ENCODE data around the gene MAPK1IP1L. TPM values are rescaled to one million over a fixed set of nuclear protein-coding genes. Genes with fewer than 3 reads are reported as not detected.
A peak's percentile ranks its signal among the peaks of the same experiment; 100 is the strongest.

Gene MAPK1IP1L
- total and polyA plus RNA-seq, 2 of the 8 experiments (the other 6 are each of a cell fraction or from before 2014, with no cell fraction given): 111 to 228 TPM

DNA sequence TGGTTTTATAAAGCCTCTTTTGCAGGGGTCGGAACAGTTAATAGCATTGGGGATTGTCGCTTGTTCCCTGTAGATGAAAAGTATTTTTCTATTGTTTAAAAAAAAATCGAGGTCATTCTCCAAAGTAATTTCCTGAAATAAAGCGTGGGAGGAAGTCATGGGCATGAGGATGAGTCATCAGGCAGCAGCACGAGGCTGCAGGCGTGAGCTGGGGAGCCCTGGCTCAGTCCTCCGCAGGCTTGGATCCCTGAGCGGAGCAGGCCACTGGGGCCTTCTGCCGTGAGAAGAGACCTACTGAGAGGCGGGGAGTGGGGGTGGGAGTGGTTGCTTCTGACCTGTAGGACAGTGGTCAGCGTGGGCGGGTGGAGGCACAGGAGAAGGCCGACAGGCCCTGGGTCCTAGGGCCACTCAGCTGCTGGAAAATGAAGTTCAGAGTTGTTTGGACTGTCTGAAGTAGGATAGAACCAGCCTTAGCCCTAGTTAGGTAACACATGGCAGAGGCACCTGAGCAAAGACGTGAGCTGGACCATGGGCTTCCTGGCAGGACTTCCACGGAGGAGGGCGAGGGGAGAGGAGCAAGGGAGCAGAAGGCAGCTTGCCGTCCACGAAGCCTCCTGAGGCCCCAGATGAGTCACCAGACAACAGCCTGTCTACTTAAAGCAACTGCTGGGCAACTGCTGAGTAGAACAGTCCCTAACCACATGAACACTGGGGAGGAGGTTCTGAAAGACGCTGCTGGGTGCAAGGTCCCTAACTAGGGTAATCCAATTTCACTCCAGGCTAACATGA, 56.5 kb downstream of the MAPK1IP1L start:
- peaks cover 8 to 21% (median 16%) of the 10 kb centered on the region in 4 experiments; a peak in 6 of 7 replicates for H3K4me1 ChIP-seq (replicated peaks in 1 of 4; ENCODE audit: control insufficient read depth in 3 of 4, insufficient read depth in 4 of 4, low read length in 3 of 4)
- H3K27me3 ChIP-seq (replicated peaks in 1 of 4; ENCODE audit: control insufficient read depth in 3 of 4, extremely low read depth in 1 of 4, insufficient read depth in 3 of 4, low read length in 3 of 4): no peaks in the 10 kb centered on the region
- H3K56ac ChIP-seq (replicated peaks; ENCODE audit: insufficient read length, low read depth, low read length): peak overlapping the region; percentile 32
- no peak overlapping the region for H3K4me3 ChIP-seq (ENCODE audit: extremely low read depth in 1 of 4, insufficient read depth in 2 of 4, low read depth in 3 of 4, low read length in 4 of 4)
- CTCF ChIA-PET (ENCODE audit: partially characterized antibody): interaction anchor here (1.0 to 1.8 kb wide), 3 partner anchors 10 to 30 kb away, joined by 3 to 6 read pairs (median 4); no protein-coding TSS in a partner anchor
- H4K91ac ChIP-seq (replicated peaks; ENCODE audit: insufficient read length, low read length): no peak overlapping the region
- no peak overlapping the region for H2BK120ac ChIP-seq (replicated peaks; ENCODE audit: low read depth, low read length)
- H4K5ac ChIP-seq (ENCODE audit: insufficient read length, low read depth, low read length): no peak overlapping the region
- no peaks in the 10 kb centered on the region for H3K23me2 ChIP-seq (ENCODE audit: low read depth, low read length)
- 0 out of 2 replicates have a peak overlapping the region, but pooled peaks have one; percentile 92 for H2BK15ac ChIP-seq (ENCODE audit: low read length)
- H2AFZ ChIP-seq (ENCODE audit: low read length): peak overlapping the region; percentile 4
- no peak overlapping the region for H3K14ac ChIP-seq (ENCODE audit: insufficient read length)
- H3K79me1 ChIP-seq (ENCODE audit: low read depth, low read length): no peaks in the 10 kb centered on the region
- no peak overlapping the region for H3K9ac ChIP-seq (replicated peaks in 1 of 4; ENCODE audit: extremely low read depth in 1 of 4, low read depth in 3 of 4, low read length in 3 of 4)
- no peak overlapping the region for H2AK5ac ChIP-seq (ENCODE audit: low read depth, low read length)
- no peaks in the 10 kb centered on the region for H3K36me3 ChIP-seq (ENCODE audit: control insufficient read depth in 2 of 4, insufficient read depth in 4 of 4, low read length in 3 of 4)
- POLR2A ChIA-PET (ENCODE audit: partially characterized antibody): interaction anchor here (0.8 to 2.8 kb wide), 6 partner anchors 9 to 57 kb away, joined by 3 to 9 read pairs (median 4); partner anchors contain the start of genes LGALS3 and MAPK1IP1L
- no peak overlapping the region for H4K8ac ChIP-seq (ENCODE audit: extremely low read depth, insufficient read depth, low read length)
- peak overlapping the region; percentile 77; the same call in 1 of the 2 replicates for H2BK20ac ChIP-seq (ENCODE audit: low read length)
- H4K20me1 ChIP-seq (replicated peaks in 1 of 2; ENCODE audit: control insufficient read depth in 1 of 2, insufficient read depth in 2 of 2, low read length in 2 of 2): no peaks in the 10 kb centered on the region
- FAIRE-seq: no peak
- H3K27ac ChIP-seq (ENCODE audit: low read depth, low read length): no peak overlapping the region
- H3K18ac ChIP-seq (ENCODE audit: extremely low read depth, low read length): peak overlapping the region; percentile 48; the same call in 1 of the 2 replicates
- no peaks in the 10 kb centered on the region for H3K79me2 ChIP-seq (ENCODE audit: control insufficient read depth in 1 of 2, insufficient read depth in 2 of 2, low read length in 2 of 2)
- H3K4ac ChIP-seq (replicated peaks; ENCODE audit: insufficient read length, low read depth, low read length): no peak overlapping the region
- H2BK5ac ChIP-seq (ENCODE audit: low read depth, low read length): 0 out of 2 replicates have a peak overlapping the region, but pooled peaks have one; percentile 8
- 67% methylated on average over 19 of the region's 19 CpGs; no CpG with 5 or more reads in 1 of the 2 experiments for WGBS, 2 experiments (ENCODE audit: extremely low coverage in 1 of 2, insufficient coverage in 1 of 2, insufficient read length in 1 of 2, insufficient replicate concordance in 2 of 2, low coverage in 1 of 2, low lambda C conversion rate in 2 of 2, missing lambda C conversion rate in 1 of 2)
- no peak for DNase-seq (ENCODE audit: low read depth in 1 of 2, low spot score in 2 of 2)
- no peak overlapping the region for H3K23ac ChIP-seq (ENCODE audit: insufficient read length)
- no peak overlapping the region for H3K4me2 ChIP-seq (ENCODE audit: insufficient read depth in 1 of 2, low read depth in 2 of 2, low read length in 2 of 2)
- peak overlapping the region; percentile 94; the same call in 1 of the 2 replicates for H2BK12ac ChIP-seq (ENCODE audit: low read depth, low read length)
- H3K9me3 ChIP-seq (ENCODE audit: insufficient read depth in 2 of 2, low read depth in 1 of 2, low read length in 1 of 2): no peaks in the 10 kb centered on the region
- TF ChIP-seq PHF8 (conservative IDR thresholded peaks at IDR 0.05; ENCODE audit: low read depth, low read length): no peak
- peak; percentile 85 for TF ChIP-seq POLR2AphosphoS5 (IDR thresholded peaks at IDR 0.05; ENCODE audit: low read depth, low read length)
- peak; percentile 70 for TF ChIP-seq EGR1 (IDR thresholded peaks at IDR 0.05; ENCODE audit: borderline replicate concordance, low read depth, low read length)
- TF ChIP-seq, protein P1, sequence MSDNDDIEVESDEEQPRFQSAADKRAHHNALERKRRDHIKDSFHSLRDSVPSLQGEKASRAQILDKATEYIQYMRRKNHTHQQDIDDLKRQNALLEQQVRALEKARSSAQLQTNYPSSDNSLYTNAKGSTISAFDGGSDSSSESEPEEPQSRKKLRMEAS (IDR thresholded peaks at IDR 0.05): peak; percentile 90
- no peak for TF ChIP-seq KDM4A (IDR thresholded peaks at IDR 0.05; ENCODE audit: low read depth, low read length, severe bottlenecking)
- TF ChIP-seq, protein P2, sequence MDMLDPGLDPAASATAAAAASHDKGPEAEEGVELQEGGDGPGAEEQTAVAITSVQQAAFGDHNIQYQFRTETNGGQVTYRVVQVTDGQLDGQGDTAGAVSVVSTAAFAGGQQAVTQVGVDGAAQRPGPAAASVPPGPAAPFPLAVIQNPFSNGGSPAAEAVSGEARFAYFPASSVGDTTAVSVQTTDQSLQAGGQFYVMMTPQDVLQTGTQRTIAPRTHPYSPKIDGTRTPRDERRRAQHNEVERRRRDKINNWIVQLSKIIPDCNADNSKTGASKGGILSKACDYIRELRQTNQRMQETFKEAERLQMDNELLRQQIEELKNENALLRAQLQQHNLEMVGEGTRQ (IDR thresholded peaks at IDR 0.05; ENCODE audit: low read length): no peak
- TF ChIP-seq, protein P3, sequence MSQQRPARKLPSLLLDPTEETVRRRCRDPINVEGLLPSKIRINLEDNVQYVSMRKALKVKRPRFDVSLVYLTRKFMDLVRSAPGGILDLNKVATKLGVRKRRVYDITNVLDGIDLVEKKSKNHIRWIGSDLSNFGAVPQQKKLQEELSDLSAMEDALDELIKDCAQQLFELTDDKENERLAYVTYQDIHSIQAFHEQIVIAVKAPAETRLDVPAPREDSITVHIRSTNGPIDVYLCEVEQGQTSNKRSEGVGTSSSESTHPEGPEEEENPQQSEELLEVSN (IDR thresholded peaks at IDR 0.05): peak; percentile 89
- no peak for TF ChIP-seq KDM1A (IDR thresholded peaks at IDR 0.05; ENCODE audit: borderline replicate concordance, low read length)
- TF ChIP-seq CEBPB (IDR thresholded peaks at IDR 0.05; ENCODE audit: low read depth, low read length): no peak
- no peak for TF ChIP-seq CREB1 (IDR thresholded peaks at IDR 0.05)

All from H1 (cell line).